HG02798 (cell line): Measurements from ENCODE around the gene DRD4.

Source experiments
- ATAC-seq: cut with Tn5 transposase; IDR thresholded peaks from one replicate; pipeline ENCODE4 v1.9.1; 2021; ENCODE audit warnings: mild to moderate bottlenecking; ENCODE audit not compliant: unreplicated experiment, poor library complexity

The DRD4 gene

DNA sequence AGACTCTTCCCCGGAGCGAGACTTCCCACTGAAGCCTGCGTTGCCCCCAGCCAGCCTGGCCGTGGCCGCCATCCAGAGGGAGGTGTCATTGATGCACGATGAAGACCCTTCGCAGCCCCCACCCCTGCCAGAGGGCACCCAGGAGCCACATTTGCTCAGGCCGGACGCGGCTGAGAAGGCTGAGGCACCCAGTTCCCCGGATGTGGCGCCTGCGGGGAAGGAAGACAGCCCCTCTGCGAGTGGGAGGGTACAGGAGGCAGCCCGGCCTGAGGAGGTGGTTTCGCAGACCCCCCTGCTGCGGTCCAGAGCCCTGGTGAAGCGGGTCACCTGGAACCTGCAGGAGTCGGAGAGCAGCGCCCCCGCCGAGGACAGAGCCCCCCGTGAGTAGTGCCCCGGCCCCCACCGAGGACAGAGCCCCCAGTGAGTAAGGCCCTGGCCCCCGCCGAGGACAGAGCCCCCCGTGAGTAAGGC, 27.7 kb upstream of the DRD4 start:
- no peak for ATAC-seq

DNA sequence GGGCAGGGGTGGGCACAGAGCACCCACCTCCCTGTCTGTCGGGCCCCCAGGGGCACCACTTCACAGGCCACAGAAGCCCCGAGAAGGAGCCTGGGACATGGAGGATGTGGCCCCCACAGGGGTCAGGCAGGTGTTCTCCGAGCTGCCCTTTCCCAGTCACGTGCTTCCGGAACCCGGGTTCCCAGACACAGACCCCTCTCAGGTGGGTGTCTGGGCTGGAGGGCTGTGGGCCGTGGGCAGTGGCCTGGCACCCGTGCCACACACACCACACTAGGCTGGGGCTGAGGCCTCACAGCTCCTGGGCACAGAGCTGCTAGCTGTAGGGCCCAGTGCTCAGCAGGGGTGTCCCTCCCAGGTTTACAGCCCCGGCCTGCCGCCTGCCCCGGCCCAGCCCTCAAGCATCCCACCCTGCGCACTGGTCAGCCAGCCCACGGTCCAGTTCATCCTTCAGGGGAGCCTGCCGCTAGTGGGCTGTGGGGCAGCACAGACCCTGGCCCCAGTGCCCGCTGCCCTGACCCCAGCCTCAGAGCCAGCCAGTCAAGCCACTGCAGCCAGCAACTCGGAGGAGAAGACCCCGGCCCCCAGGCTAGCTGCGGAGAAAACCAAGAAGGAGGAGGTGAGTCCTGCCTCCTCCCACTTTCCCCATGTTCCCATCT, 26.8 kb upstream of the DRD4 start:
- ATAC-seq: no peak

DNA sequence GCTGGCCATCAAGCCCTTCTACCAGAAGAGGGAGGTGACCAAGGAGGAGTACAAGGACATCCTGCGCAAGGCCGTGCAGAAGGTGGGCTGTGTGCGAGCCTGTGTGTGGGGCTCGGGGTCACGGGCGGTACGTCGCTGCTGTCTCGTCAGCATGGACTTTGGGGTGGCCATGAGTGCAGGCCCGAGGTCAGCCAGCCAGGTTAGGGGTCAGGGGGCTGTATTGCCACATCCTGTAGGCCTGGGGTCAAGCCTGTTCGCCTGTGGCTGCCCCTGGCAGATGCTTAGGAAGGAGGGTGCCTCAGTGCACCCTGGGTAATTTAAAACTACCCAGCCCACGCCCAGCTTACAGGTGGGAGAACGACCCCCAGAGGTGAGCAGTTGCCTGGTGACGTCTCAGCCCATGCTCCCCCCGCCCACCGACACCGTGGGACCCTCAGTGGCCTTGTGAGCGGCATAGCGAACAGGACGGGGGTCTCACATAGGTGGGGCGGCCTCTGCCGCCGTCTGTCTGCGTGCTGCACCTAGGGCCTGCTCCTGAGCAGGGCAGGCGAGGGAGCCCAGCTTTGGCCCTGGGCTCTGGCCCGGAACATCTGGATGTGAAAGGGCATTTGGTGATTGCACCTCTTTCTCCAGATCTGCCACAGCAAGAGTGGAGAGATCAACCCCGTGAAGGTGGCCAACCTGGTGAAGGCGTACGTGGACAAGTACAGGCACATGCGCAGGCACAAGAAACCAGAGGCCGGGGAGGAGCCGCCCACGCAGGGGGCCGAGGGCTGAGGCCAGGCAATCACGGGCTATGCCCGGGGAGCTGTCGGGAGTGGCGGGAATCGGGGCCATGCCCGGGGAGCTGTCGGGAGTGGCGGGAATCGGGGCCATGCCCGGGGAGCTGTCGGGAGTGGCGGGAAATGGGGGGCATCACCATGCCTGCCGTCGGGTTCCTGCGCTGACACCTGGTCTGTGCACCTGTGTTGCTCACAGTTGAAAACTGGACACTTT, 25.8 kb upstream of the DRD4 start:
- no peak for ATAC-seq

DNA sequence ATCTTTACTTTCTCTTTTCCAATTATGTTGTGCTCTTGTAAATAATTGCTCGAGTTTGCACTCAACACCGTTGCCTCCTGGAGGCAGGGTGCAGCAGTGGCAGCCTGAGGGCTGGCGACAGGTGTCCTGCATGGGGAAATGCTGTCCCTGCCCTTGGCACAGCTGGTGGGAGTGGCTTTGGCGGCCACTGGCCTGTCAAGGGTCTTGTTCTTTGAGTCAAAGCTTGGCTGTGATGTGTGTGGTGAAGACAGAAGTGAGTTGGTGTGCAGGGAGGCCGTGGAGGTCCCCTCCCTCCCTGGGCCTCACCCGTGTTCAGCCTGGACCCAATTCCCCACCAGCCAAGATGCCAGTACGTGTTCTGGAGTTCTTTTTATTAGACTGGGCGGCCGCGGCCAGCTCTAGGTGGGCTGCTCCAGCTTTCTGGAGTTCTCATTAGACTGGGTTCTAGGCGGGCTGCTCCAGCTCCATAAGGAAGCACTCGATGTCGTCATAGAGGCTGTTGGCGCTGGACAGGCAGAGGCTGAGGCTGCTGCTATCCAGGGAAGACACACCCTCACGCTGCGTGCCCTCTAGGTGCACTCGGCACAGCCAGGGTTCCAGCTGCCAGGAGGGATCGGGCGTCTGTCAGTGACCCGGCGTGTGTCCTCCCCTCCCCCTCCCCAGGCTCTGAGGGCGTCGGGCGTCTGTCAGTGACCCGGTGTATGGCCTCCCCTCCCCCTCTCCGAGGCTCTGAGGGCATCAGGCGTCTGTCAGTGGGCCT, 24.7 kb upstream of the DRD4 start:
- ATAC-seq: no peak

DNA sequence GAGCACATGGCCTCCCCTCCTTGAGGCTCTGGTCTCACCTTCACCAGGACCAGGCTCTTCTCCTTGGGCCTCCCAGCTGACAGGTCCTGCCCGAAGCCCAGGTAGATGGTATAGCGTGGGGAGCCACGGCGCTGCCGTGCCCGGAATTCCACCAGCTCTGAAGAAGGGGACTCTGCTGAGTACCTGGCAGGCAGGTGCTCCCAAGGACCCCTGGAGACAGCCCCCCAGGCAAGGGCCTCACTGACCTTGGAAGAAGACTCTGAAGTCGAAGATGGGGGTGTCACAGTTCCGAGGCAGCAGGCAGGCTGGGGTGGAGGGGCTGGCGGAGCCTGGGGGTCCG, 24.1 kb upstream of the DRD4 start:
- ATAC-seq: no peak

DNA sequence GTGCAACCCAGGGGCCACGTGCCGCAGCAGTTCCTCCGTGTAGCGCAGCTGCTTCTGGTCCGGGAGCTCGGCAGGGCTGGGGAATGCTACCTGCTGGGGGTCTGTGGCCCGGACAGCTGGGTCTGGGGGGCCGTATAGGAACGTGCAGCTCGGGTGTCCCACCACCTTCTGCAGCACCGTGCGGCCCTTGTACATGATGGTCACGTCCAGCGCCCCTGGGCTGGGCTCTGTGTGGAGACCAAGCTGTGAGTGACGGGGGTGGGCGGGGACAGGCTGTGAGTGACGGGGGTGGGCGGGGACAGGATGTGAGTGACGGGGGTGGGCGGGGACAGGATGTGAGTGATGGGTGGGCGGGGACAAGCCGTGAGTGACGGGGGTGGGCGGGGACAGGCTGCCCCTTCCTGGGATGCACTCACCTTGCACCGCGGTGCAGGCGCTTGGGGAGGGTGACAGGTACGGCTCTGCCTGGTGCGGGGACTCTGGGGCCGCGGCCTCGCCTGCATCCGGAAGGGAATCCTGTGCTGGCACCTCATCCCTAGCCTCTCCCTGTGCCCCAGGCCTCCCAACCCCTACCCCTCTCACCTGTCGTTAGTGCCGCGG, 23.6 kb upstream of the DRD4 start:
- no peak for ATAC-seq

- ATAC-seq: no peak
Measured at GRCh38 chr11:614021-614622, 22.9 kb upstream of the DRD4 start.

GRCh38 chr11:614623-615503, 22.2 kb upstream of the DRD4 start:
- ATAC-seq: peak; percentile 2

- ATAC-seq: peak; percentile 77
Measured at GRCh38 chr11:615504-616319, 21.4 kb upstream of the DRD4 start, which contains the start of gene IRF7. Gene IRF7 (minus strand): TSS chr11:615950. CDS start chr11:615364, 586 bp downstream.

- ATAC-seq: no peak
Measured at GRCh38 chr11:616320-617198, 20.5 kb upstream of the DRD4 start.

GRCh38 chr11:617199-617911, 19.7 kb upstream of the DRD4 start:
- ATAC-seq: no peak

DNA sequence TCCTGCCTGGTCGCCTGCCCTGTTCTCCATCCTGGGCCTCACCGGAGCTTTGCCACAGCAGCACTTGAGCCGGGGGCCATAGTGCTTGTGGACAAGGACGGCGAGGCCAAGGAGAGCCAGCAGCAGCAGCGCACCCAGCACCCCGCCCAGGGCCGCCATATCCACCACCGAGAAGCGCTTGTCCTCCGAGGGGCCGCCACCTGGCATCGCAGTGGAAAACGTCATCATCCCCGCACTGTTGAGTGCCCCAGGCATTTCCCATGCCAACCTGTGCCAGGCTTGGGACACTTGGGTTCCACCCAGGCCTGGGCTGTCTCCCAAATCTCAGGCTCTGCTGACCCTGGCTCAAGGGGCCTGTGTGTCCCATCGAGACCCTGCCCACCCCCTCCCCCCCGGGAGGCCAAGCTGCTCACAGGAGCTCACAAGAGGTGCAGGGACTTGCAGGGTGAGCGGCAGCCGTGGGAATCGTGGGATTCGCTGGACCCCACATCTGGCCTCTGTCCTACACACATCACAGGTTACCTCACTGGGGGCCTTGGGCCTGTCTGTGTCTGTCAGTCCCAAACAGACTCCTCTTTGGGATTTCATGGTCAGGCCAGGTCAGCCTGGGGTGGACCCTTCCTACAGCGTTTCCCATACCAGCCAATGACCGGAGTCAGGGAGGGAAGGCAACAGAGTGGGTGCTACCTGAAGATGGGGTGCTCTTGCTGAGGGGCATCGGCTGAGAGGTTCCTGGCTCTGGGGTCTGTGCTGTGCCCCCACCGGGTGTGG, 19.0 kb upstream of the DRD4 start:
- no peak for ATAC-seq

GRCh38 chr11:618856-619627, 18.0 kb upstream of the DRD4 start:
- no peak for ATAC-seq

DNA sequence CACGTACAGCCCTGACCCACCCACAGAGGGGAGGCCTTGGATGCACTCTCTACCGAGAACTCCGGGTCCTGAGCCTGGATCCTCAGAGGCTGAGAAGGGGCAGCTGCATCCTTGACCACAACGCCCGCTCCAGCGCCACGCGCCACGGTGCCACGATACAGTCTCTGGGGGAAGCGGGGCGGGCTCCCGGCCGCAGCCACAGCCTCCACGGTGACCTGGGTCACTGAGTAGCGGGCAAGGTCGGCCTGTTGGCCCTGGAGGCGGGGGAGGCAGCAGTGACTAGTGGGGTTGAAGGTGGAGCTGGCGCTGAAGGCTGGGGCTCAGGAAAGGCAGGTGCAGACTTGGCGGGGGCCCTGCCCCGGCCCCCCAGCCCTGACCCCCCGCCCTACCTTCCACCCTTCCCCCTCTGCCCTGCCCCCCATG, 17.4 kb upstream of the DRD4 start:
- ATAC-seq: no peak

DNA sequence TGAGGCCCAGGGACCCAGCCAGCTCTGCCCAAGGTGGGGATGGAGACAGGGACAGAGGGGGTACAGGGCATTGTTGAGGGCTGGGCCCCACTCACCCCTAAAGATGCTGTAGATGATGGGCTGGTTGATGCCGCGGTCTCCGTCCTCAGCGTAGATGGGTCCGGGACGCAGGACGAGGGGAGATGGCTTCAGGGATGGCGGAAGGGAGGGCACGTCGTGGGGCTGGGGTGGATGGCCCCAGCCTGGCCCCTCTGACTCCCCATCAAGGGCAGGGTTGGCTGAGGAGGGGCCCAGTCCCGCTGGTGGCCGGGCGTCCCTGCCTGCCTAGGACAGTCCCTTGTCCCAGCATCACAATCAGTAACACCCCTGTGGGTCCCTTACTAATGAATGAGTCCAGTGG, 16.9 kb upstream of the DRD4 start:
- ATAC-seq: no peak
